Astrocyte (in vitro differentiated cells and primary cell): ENCODE measurements around the gene TEX53. TPM values are rescaled to one million over a fixed set of nuclear protein-coding genes. Genes with fewer than 3 reads are reported as not detected.

ENCODE experiments used
- DNase-seq: peaks from one replicate; pipeline ENCODE4 v3.0.0-alpha.2; 2010; ENCODE audit warnings: low read depth
- FAIRE-seq: peaks from 2 replicates; lab custom pipeline; 2011; peaks lifted over from hg19 to GRCh38; lab: Jason Lieb, UNC
- H2AFZ ChIP-seq: 2 replicates; pipeline ENCODE4 v1.6.0; 2012; ENCODE audit warnings: low read depth, low read length, inconsistent platforms
- H3K27ac ChIP-seq: 2 replicates; pipeline ENCODE4 v1.5.1; 2011; ENCODE audit warnings: low read depth, low read length, inconsistent platforms
- H3K27me3 ChIP-seq: 2 replicates; pipeline ENCODE4 v1.6.0; 2011; ENCODE audit warnings: low read length, inconsistent platforms; ENCODE audit not compliant: insufficient read depth
- H3K36me3 ChIP-seq: 2 replicates; pipeline ENCODE4 v1.5.1; 2011; ENCODE audit warnings: low read length, inconsistent platforms; ENCODE audit not compliant: insufficient read depth
- H3K4me1 ChIP-seq: 2 replicates; pipeline ENCODE4 v1.5.1; 2011; ENCODE audit warnings: low read length, inconsistent platforms; ENCODE audit not compliant: insufficient read depth
- H3K4me2 ChIP-seq: 2 replicates; pipeline ENCODE4 v1.6.0; 2012; ENCODE audit warnings: low read length, inconsistent platforms
- H3K4me3 ChIP-seq: 2 replicates; pipeline ENCODE4 v1.5.1; 2011; ENCODE audit warnings: low read depth, mild to moderate bottlenecking, low read length, inconsistent platforms; ENCODE audit not compliant: insufficient read depth
- H3K79me2 ChIP-seq: 2 replicates; pipeline ENCODE4 v1.6.0; 2012; ENCODE audit warnings: mild to moderate bottlenecking, low read length, inconsistent platforms; ENCODE audit not compliant: insufficient read depth
- H3K9ac ChIP-seq: 2 replicates; pipeline ENCODE4 v1.6.0; 2012; ENCODE audit warnings: mild to moderate bottlenecking, low read length, inconsistent platforms
- H3K9me3 ChIP-seq: 2 replicates; pipeline ENCODE4 v1.5.1; 2012; ENCODE audit warnings: low read depth, mild to moderate bottlenecking, low read length, inconsistent platforms; ENCODE audit not compliant: insufficient read depth
- H4K20me1 ChIP-seq: 2 replicates; pipeline ENCODE4 v1.6.0; 2012; ENCODE audit warnings: low read length, inconsistent platforms; ENCODE audit not compliant: insufficient read depth
- H3K27ac Mint-ChIP-seq: one replicate; pipeline ENCODE4 v1.8.0; 2021; ENCODE audit warnings: mild to moderate bottlenecking, mixed read lengths; ENCODE audit not compliant: unreplicated experiment
- H3K27me3 Mint-ChIP-seq: one replicate; pipeline ENCODE4 v1.8.0; 2021; ENCODE audit warnings: low read depth, mixed read lengths; ENCODE audit not compliant: unreplicated experiment
- H3K36me3 Mint-ChIP-seq: one replicate; pipeline ENCODE4 v1.8.0; 2021; ENCODE audit warnings: low read depth, mixed read lengths; ENCODE audit not compliant: unreplicated experiment
- H3K4me1 Mint-ChIP-seq: one replicate; pipeline ENCODE4 v1.8.0; 2021; ENCODE audit warnings: low read depth, mixed read lengths; ENCODE audit not compliant: unreplicated experiment
- H3K4me3 Mint-ChIP-seq: one replicate; pipeline ENCODE4 v1.8.0; 2021; ENCODE audit warnings: mild to moderate bottlenecking, moderate library complexity, mixed read lengths; ENCODE audit not compliant: unreplicated experiment
- H3K9me3 Mint-ChIP-seq: one replicate; pipeline ENCODE4 v1.8.0; 2021; ENCODE audit warnings: mild to moderate bottlenecking, mixed read lengths; ENCODE audit not compliant: unreplicated experiment
- EZH2 ChIP-seq: IDR thresholded peaks from 2 replicates; pipeline ENCODE4 v1.6.1; 2012; ENCODE audit warnings: mild to moderate bottlenecking, low read length, inconsistent platforms; ENCODE audit not compliant: insufficient read depth
- total RNA-seq: library from RNA; stranded (reverse); gene quantifications from 2 replicates; pipeline ENCODE4 v1.2.1, GENCODE V29; 2021
- TF ChIP-seq, protein P1 (sequence below): IDR thresholded peaks from 2 replicates; pipeline ENCODE4 v1.5.1; 2011; ENCODE audit warnings: low read depth, mild to moderate bottlenecking, inconsistent platforms, low read length, moderate library complexity; ENCODE audit not compliant: insufficient read depth

The TEX53 gene
- total RNA-seq, 1 donor from 2014 or later: not detected

DNA sequence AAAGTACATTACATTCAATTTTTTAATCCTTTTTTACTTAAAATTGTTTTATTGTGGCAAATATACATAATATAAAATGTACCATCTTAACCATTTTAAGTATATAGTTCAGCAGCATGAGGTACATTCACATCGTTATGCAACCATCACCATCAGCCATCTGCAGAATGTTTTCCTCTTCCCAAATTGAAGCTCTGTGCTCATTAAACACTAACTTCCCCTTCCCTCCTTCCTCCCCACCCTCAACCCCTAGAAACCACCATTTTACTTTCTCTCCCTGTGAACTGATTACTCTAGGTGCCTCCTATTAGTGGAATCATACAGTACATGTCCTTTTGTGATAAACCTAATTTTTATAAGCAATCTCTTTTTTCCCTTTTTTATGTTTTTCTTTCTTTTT lies 15.6 kb downstream of the TEX53 start:
- Histone ChIP-seq H3K4me1 (no peaks in the 10 kb centered on the region), H3K4me2 (no peak overlapping the region), H3K9me3 (no peaks in the 10 kb centered on the region), H3K36me3 (no peaks in the 10 kb centered on the region), H3K27ac (no peak overlapping the region), H3K79me2 (no peaks in the 10 kb centered on the region), H2AFZ (no peak overlapping the region), H3K27me3 (no peaks in the 10 kb centered on the region), H3K4me3 (no peak overlapping the region), H3K9ac (no peak overlapping the region), H4K20me1 (no peaks in the 10 kb centered on the region)
- H3K9me3 Mint-ChIP-seq: no peaks in the 10 kb centered on the region
- H3K27ac Mint-ChIP-seq: no peak overlapping the region
- no peak overlapping the region for H3K4me3 Mint-ChIP-seq
- no peak for DNase-seq
- TF ChIP-seq EZH2: no peak
- TF ChIP-seq, protein P1, sequence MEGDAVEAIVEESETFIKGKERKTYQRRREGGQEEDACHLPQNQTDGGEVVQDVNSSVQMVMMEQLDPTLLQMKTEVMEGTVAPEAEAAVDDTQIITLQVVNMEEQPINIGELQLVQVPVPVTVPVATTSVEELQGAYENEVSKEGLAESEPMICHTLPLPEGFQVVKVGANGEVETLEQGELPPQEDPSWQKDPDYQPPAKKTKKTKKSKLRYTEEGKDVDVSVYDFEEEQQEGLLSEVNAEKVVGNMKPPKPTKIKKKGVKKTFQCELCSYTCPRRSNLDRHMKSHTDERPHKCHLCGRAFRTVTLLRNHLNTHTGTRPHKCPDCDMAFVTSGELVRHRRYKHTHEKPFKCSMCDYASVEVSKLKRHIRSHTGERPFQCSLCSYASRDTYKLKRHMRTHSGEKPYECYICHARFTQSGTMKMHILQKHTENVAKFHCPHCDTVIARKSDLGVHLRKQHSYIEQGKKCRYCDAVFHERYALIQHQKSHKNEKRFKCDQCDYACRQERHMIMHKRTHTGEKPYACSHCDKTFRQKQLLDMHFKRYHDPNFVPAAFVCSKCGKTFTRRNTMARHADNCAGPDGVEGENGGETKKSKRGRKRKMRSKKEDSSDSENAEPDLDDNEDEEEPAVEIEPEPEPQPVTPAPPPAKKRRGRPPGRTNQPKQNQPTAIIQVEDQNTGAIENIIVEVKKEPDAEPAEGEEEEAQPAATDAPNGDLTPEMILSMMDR: no peak
- no peaks in the 10 kb centered on the region for H3K27me3 Mint-ChIP-seq
- H3K36me3 Mint-ChIP-seq: peaks cover 30% of the 10 kb centered on the region
- no peaks in the 10 kb centered on the region for H3K4me1 Mint-ChIP-seq
- FAIRE-seq: no peak

DNA sequence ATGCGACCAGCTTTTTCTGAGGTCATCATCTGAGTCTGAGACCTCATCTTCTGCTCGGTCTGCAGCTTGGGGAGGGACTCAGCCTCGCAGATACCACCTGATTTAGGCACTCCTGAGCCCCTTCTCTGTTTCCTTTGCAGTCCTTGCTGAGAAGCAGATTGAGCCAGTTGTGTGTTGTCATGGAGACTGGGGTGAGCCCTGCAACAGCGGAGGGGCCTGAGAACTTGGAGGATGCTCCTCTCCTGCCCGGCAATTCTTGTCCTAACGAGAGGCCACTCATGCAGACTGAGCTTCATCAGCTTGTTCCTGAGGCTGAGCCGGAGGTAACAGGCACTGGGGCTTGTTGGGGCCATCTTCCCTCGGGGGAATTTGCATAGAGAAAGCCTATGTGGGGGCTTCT lies 19.2 kb downstream of the TEX53 start:
- H3K4me1 ChIP-seq: no peaks in the 10 kb centered on the region
- H3K4me1 Mint-ChIP-seq: no peaks in the 10 kb centered on the region
- H3K4me3 ChIP-seq: no peak overlapping the region
- no peak for TF ChIP-seq EZH2
- TF ChIP-seq, protein P1: no peak
- DNase-seq (no peak), FAIRE-seq (no peak)
- no peaks in the 10 kb centered on the region for H3K27me3 Mint-ChIP-seq
- no peak overlapping the region for H3K9ac ChIP-seq
- no peaks in the 10 kb centered on the region for H3K79me2 ChIP-seq
- no peaks in the 10 kb centered on the region for H3K27me3 ChIP-seq
- no peaks in the 10 kb centered on the region for H4K20me1 ChIP-seq
- H3K27ac ChIP-seq: no peak overlapping the region
- no peak overlapping the region for H2AFZ ChIP-seq
- no peak overlapping the region for H3K4me3 Mint-ChIP-seq
- H3K36me3 ChIP-seq: no peaks in the 10 kb centered on the region
- no peak overlapping the region for H3K4me2 ChIP-seq
- no peak overlapping the region for H3K27ac Mint-ChIP-seq
- H3K9me3 ChIP-seq: no peaks in the 10 kb centered on the region
- peaks cover 26% of the 10 kb centered on the region for H3K36me3 Mint-ChIP-seq
- no peaks in the 10 kb centered on the region for H3K9me3 Mint-ChIP-seq

DNA sequence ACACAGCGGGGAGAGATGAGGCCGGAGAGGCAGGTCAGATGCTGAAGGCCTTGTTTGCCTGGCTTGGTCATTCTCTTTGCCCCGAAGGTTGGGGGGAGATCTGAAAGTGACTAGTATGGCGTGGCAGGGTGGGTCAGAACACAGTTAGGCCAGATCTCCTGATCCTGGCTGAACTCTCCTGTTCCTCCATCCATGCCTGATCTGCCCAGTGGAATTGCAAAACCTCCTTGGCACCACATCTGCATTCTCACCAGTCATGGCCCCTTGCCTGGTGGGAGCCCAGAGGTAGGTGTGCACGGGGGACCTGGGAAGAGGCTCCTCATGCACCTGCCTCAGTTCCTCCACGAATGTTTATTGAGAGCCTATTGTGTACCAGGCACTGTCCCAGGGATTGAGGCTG lies 23.2 kb downstream of the TEX53 start:
- no peak for TF ChIP-seq EZH2
- TF ChIP-seq, protein P1: no peak
- Histone ChIP-seq H3K79me2 (no peaks in the 10 kb centered on the region), H4K20me1 (no peaks in the 10 kb centered on the region), H3K27me3 (no peaks in the 10 kb centered on the region), H3K36me3 (no peaks in the 10 kb centered on the region), H3K9ac (no peak overlapping the region), H3K4me3 (no peak overlapping the region), H3K9me3 (no peaks in the 10 kb centered on the region), H2AFZ (no peak overlapping the region), H3K4me2 (no peak overlapping the region), H3K4me1 (no peaks in the 10 kb centered on the region), H3K27ac (no peak overlapping the region)
- no peak for FAIRE-seq
- DNase-seq: no peak
- Mint-ChIP-seq H3K27me3 (no peaks in the 10 kb centered on the region), H3K27ac (no peak overlapping the region), H3K36me3 (peaks cover 32% of the 10 kb centered on the region), H3K9me3 (no peaks in the 10 kb centered on the region), H3K4me3 (no peak overlapping the region), H3K4me1 (no peaks in the 10 kb centered on the region)
